GM12875 (cell line): ENCODE data around the gene PAX5.
"Not testable (repeated sequence)": the region's sequence is repeated elsewhere in the genome, so short reads cannot be mapped to it uniquely, and the experiment has no call there.

Experiments used
- H3K4me3 ChIP-seq: one replicate; pipeline ENCODE4 v1.5.1; 2011; ENCODE audit warnings: low read depth, low read length, control low read depth
- CTCF ChIP-seq: IDR thresholded peaks from 2 replicates; pipeline ENCODE4 v1.5.1; 2011; ENCODE audit warnings: low read depth, mild to moderate bottlenecking, control low read depth, inconsistent platforms, low read length, moderate library complexity, borderline replicate concordance; ENCODE audit not compliant: insufficient read depth

Gene PAX5

GRCh38 chr9:36871606-36872005 is 162.5 kb downstream of the PAX5 start:
- H3K4me3 ChIP-seq: no peak overlapping the region
- TF ChIP-seq CTCF: no peak

- no peak overlapping the region for H3K4me3 ChIP-seq
- TF ChIP-seq CTCF: no peak
Observed at GRCh38 chr9:36870960-36871359, 163.1 kb downstream of the PAX5 start.

GRCh38 chr9:36869605-36870004 is 164.5 kb downstream of the PAX5 start:
- not testable (repeated sequence) for H3K4me3 ChIP-seq

- H3K4me3 ChIP-seq: no peak overlapping the region
- TF ChIP-seq CTCF: no peak
Observed at GRCh38 chr9:36868586-36869282, 165.3 kb downstream of the PAX5 start.

GRCh38 chr9:36867672-36868471 is 166.2 kb downstream of the PAX5 start:
- H3K4me3 ChIP-seq: no peak overlapping the region
- no peak for TF ChIP-seq CTCF

GRCh38 chr9:36867241-36867640 is 166.8 kb downstream of the PAX5 start:
- H3K4me3 ChIP-seq: no peak overlapping the region
- no peak for TF ChIP-seq CTCF

- H3K4me3 ChIP-seq: no peak overlapping the region
- no peak for TF ChIP-seq CTCF
Observed at GRCh38 chr9:36866840-36867239, 167.2 kb downstream of the PAX5 start.
